ENCODE results near the gene NUSAP1. TPM values are rescaled to one million over a fixed set of nuclear protein-coding genes. Genes with fewer than 3 reads are reported as not detected.

NUSAP1 gene
- total and polyA plus RNA-seq, 10 of the 15 experiments (the other 5 are each of a cell fraction or from before 2014, with no cell fraction given), result 158 to 315 (median 229) TPM

DNA sequence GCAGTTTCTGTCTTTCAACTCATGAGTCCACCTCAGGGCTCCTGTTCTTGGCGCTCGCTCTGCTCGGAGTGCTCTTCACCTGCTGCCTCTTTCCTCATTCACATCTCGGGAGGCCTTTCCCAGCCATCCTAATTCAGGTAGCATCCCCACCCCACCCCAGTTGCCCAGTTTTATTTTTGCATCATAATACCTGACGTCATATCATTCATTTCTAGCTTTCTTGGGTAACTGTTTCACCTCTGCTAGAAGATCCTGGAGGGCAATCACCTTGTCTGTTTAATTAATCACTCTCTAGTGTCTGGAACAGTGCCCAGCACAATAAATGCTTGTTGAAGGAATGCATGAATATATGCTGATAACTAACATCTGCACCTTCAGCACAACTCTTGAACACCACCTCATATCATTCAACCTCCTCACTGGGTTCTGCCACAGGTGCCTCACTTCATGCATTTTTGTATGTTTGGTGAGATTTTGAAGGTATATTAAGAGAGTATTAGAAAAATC, 7.6 kb downstream of the NUSAP1 start:
- FAIRE-seq, result no peak

DNA sequence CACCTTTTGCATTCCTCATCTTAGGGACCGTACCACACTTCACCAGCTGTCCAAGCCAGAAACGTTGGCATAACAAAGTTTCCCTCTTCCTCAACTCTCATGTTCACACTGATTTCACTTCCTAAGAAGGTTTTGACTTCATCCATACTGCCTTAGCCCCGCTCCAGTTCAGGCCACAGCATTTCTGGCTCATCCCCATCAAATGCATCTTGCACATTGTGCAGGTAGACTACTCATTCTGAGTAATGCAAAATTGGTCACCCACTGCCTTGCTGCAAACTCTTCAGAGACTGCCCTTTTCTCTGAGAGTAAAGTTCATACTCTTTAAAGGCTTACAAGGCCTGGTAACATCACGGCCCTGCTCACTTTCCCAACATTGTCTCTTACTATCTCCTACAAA, 8.8 kb downstream of the NUSAP1 start:
- H3K79me2 ChIP-seq (ENCODE audit: control insufficient read depth, insufficient read depth, low read length), result peaks cover 63% of the 10 kb centered on the region
- H3K9me3 ChIP-seq (replicated peaks; ENCODE audit: control insufficient read depth, insufficient read depth, low read length), result no peaks in the 10 kb centered on the region
- RAD21 ChIA-PET (ENCODE audit: unreplicated experiment), result no interaction called here
- SMC1A ChIA-PET (ENCODE audit: uncharacterized antibody, unreplicated experiment), result no interaction called here
- H3K27me3 ChIP-seq (replicated peaks in 1 of 2; ENCODE audit: control insufficient read depth in 2 of 2, insufficient read depth in 2 of 2, low read length in 1 of 2), result no peaks in the 10 kb centered on the region
- DNase-seq (ENCODE audit: low read depth, low spot score), result no peak
- H3K36me3 ChIP-seq (ENCODE audit: control insufficient read depth in 2 of 2, insufficient read depth in 2 of 2, low read length in 1 of 2), result peaks cover 13 to 22% of the 10 kb centered on the region in 2 experiments
- no TSS peak for BruUV-seq (replicated peaks)
- CTCF ChIA-PET, result no interaction called here
- H3K9ac ChIP-seq (ENCODE audit: control insufficient read depth, insufficient read depth, low read length), result no peak overlapping the region
- 46% methylated on average over 4 of the region's 4 CpGs for WGBS (ENCODE audit: insufficient coverage, insufficient replicate concordance, low lambda C conversion rate, missing lambda C conversion rate)
- ATAC-seq, result no peak
- H3K27ac ChIP-seq (ENCODE audit: control insufficient read depth, insufficient read depth), result no peak overlapping the region
- intact Hi-C loops (cut with micrococcal nuclease; ENCODE audit: unreplicated experiment), result no loop called here
- POLR2A ChIA-PET, result no interaction called here
- H3K4me2 ChIP-seq (ENCODE audit: control insufficient read depth, insufficient read depth), result peak overlapping the region; percentile 17; the same call in 1 of the 2 replicates
- no peak overlapping the region for H2AFZ ChIP-seq (ENCODE audit: control insufficient read depth, low read depth, low read length)
- peaks cover 4% of the 10 kb centered on the region; the same call in 1 of the 2 replicates for H3K4me1 ChIP-seq (ENCODE audit: control insufficient read depth, insufficient read depth, low read length)
- H3K4me3 ChIP-seq, result no peak overlapping the region
- no peaks in the 10 kb centered on the region for H4K20me1 ChIP-seq (ENCODE audit: control insufficient read depth, insufficient read depth)
- no peak for TF ChIP-seq IRF4 (IDR thresholded peaks at IDR 0.05; ENCODE audit: low read depth, low read length)
- TF ChIP-seq, protein P1, sequence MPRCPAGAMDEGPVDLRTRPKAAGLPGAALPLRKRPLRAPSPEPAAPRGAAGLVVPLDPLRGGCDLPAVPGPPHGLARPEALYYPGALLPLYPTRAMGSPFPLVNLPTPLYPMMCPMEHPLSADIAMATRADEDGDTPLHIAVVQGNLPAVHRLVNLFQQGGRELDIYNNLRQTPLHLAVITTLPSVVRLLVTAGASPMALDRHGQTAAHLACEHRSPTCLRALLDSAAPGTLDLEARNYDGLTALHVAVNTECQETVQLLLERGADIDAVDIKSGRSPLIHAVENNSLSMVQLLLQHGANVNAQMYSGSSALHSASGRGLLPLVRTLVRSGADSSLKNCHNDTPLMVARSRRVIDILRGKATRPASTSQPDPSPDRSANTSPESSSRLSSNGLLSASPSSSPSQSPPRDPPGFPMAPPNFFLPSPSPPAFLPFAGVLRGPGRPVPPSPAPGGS (IDR thresholded peaks at IDR 0.05; ENCODE audit: borderline replicate concordance, insufficient read depth, low read depth, low read length, poor library complexity, severe bottlenecking), result peak; percentile 79
- in situ Hi-C loops (cut with MboI), result no loop called here
- FAIRE-seq, result no peak

More for the DNA sequence above, 7.6 kb downstream of the NUSAP1 start:
- Histone ChIP-seq H3K9ac (ENCODE audit: control insufficient read depth, insufficient read depth, low read length) (no peak overlapping the region), H3K27ac (ENCODE audit: control insufficient read depth, insufficient read depth) (no peak overlapping the region), H4K20me1 (ENCODE audit: control insufficient read depth, insufficient read depth) (no peaks in the 10 kb centered on the region), H3K27me3 (replicated peaks in 1 of 2; ENCODE audit: control insufficient read depth in 2 of 2, insufficient read depth in 2 of 2, low read length in 1 of 2) (no peaks in the 10 kb centered on the region), H3K4me3 (no peak overlapping the region), H2AFZ (ENCODE audit: control insufficient read depth, low read depth, low read length) (no peak overlapping the region; the same call in 1 of the 2 replicates), H3K4me1 (ENCODE audit: control insufficient read depth, insufficient read depth, low read length) (peaks cover 4% of the 10 kb centered on the region; the same call in 1 of the 2 replicates), H3K36me3 (ENCODE audit: control insufficient read depth in 2 of 2, insufficient read depth in 2 of 2, low read length in 1 of 2) (peaks cover 13 to 22% of the 10 kb centered on the region in 2 experiments), H3K79me2 (ENCODE audit: control insufficient read depth, insufficient read depth, low read length) (peaks cover 73% of the 10 kb centered on the region), H3K9me3 (replicated peaks; ENCODE audit: control insufficient read depth, insufficient read depth, low read length) (no peaks in the 10 kb centered on the region), H3K4me2 (ENCODE audit: control insufficient read depth, insufficient read depth) (no peak overlapping the region)
- in situ Hi-C loops (cut with MboI) (no loop called here), intact Hi-C loops (cut with micrococcal nuclease; ENCODE audit: unreplicated experiment) (no loop called here)
- RAD21 ChIA-PET (ENCODE audit: unreplicated experiment), result no interaction called here
- DNase-seq (ENCODE audit: low read depth, low spot score) (no peak), ATAC-seq (no peak)
- 80% methylated on average over 5 of the region's 5 CpGs for WGBS (ENCODE audit: insufficient coverage, insufficient replicate concordance, low lambda C conversion rate, missing lambda C conversion rate)
- TF ChIP-seq ATF7 (IDR thresholded peaks at IDR 0.05; ENCODE audit: low read depth), result peak; percentile 57
- TF ChIP-seq ZNF207 (IDR thresholded peaks at IDR 0.05; ENCODE audit: borderline replicate concordance), result no peak
- no TSS peak for BruUV-seq (replicated peaks)
- SMC1A ChIA-PET (ENCODE audit: uncharacterized antibody, unreplicated experiment), result no interaction called here
- CTCF ChIA-PET, result interaction anchor here (1.5 kb wide), 1 partner anchor 9 kb away, joined by 3 read pairs; no protein-coding TSS in a partner anchor
- POLR2A ChIA-PET, result interaction anchor here (0.6 kb wide), 1 partner anchor 16 kb away, joined by 9 read pairs; no protein-coding TSS in a partner anchor

Data from GM12878 (cell line).